ENCODE data around the gene KLHL10.
"Not testable (repeated sequence)": the region's sequence is repeated elsewhere in the genome, so short reads cannot be mapped to it uniquely, and the experiment has no call there.

Gene KLHL10

GRCh38 chr17:41860254-41860931 lies 22.8 kb downstream of the KLHL10 start:
- no peak for DNase-seq

GRCh38 chr17:41863074-41863848 lies 25.6 kb downstream of the KLHL10 start:
- no peak for DNase-seq

- DNase-seq: no peak
Observed at GRCh38 chr17:41864498-41864835, 26.8 kb downstream of the KLHL10 start.

- DNase-seq: peak; percentile 83
Observed at GRCh38 chr17:41864836-41865595, 27.4 kb downstream of the KLHL10 start, which contains the start of gene KLHL11. Gene KLHL11, minus strand, starts transcription at chr17:41865423. Its CDS starts 53 bp downstream, at chr17:41865370.

- no peak for DNase-seq
Observed at GRCh38 chr17:41865596-41865893, 27.9 kb downstream of the KLHL10 start.

- no peak for DNase-seq
Observed at GRCh38 chr17:41868568-41868967, 30.9 kb downstream of the KLHL10 start.

DNA sequence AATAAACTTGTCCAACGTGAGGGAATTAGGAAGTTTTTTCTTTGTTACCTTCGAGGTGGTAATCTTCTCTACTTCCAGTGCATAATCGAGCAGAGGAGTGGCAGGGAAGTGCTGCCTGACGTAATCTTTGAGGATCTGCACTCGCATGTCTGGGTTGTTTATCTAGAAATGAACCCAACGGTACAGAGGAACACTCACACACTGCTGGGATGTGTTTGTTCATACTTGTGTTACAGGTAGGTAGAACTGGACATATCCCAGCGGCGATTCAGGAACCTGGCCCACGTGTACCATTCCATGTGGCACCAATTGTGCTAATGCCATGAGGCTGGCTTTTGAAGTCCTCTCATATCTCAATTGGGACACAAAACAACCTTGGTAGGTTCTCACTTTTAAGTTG lies 31.8 kb downstream of the KLHL10 start:
- no peak for DNase-seq

DNA sequence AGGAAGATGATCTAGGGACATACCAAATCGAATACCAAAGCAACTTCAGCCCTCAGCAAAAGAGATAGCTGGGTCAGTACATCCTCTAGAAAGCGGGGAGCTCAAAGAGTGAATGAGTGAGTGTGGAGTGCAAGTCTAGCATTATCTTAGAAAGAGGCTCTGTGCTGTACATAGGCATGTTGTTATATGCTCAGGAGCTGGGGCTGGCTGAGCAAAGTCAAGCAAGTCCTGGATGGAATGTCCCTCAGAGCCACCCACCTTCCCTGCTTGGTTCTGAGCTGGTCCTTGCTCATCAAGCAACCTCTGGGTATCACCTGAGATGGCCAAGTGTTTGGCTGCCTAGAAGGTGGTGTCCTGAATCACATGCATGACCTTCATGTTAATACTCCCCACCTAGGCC lies 32.5 kb downstream of the KLHL10 start:
- DNase-seq: no peak

DNA sequence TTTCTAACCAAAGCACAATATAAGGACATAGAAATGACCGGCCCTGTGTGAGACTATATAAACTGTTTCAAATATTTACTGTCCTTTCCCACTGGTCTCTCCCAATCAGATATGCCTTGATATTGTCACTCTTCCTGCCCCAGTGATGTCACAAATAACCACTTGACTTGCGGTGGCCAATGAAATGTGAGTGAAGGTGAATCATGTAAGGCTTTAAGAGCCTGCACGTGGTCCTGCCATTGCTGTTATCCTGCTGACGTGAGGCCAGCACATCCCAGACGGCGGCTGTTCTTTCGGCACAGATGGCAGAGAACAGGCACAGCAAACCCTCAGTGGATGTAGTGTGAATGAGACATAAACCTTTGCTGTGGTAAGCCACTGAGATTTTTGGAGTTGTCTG lies 33.0 kb downstream of the KLHL10 start:
- DNase-seq: no peak

GRCh38 chr17:41871789-41872188 lies 34.2 kb downstream of the KLHL10 start:
- no peak for DNase-seq

GRCh38 chr17:41873559-41874292 lies 36.1 kb downstream of the KLHL10 start:
- DNase-seq: no peak

DNA sequence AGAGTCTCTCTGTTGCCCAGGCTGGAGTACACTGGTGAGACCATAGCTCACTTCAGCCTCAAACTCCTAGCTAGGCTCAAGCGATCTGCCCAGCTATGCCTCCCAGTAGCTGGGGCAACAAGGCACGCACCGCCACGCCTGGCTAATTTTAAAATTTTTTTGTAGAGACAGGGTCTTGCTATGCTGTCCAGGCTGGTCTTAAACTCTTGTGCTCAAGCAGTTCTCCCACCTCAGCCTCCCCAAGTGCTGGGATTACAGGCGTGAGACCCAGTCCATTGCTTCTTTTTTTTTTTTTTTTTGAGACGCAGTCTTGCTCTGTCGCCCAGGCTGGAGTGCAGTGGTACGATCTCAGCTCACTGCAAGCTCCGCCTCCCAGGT lies 36.7 kb downstream of the KLHL10 start:
- DNase-seq: not testable (repeated sequence)

- no peak for DNase-seq
Observed at GRCh38 chr17:41880130-41880529, 42.5 kb downstream of the KLHL10 start.

- no peak for DNase-seq
Observed at GRCh38 chr17:41882756-41883155, 45.1 kb downstream of the KLHL10 start.

- DNase-seq: no peak
Observed at GRCh38 chr17:41885733-41886132, 48.1 kb downstream of the KLHL10 start.

- no peak for DNase-seq
Observed at GRCh38 chr17:41888332-41888965, 50.8 kb downstream of the KLHL10 start.

GRCh38 chr17:41891135-41892020 lies 53.8 kb downstream of the KLHL10 start:
- DNase-seq: no peak

DNA sequence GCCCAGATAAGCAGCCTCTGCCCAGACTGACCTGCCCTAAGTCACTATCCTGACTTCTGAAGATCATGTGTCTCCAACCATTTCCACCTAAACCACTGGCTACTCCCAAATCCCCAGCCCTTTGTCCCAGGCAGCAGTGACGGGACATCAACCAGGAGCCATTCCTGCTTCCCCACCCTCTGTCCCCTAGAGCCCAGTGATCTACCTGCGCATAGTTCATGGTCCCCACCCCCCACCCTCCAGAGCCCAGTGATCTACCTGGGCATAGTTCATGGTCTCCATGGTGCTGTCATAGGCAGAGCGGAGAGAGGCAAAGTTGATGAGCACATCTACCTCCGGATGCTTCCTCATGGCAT lies 54.4 kb downstream of the KLHL10 start:
- no peak for DNase-seq

DNA sequence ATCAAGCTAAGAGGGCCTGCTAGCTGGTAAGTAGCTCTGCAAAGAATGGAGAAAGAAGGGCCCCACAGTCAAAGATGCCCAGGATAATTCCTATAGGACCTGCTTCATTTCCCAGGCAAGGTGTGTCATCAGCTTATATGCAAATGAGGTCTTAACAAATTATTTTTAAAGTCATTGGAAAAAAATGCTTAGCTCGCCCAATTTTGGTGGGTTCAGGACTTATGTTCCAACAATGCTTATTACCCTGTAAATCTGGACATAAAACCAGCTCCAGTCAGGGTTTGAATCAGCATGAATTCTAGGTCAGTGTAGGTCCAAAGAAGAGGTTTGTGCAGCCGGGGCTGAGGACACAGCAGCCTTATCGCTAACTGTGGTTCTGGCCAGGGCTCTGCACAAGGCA lies 55.8 kb downstream of the KLHL10 start:
- no peak for DNase-seq

GRCh38 chr17:41894791-41895331 lies 57.2 kb downstream of the KLHL10 start:
- no peak for DNase-seq

- DNase-seq: no peak
Observed at GRCh38 chr17:41895617-41896016, 58.0 kb downstream of the KLHL10 start.

GRCh38 chr17:41896726-41897125 lies 59.1 kb downstream of the KLHL10 start:
- DNase-seq: no peak

All from effector CD4-positive, alpha-beta T cell (primary cell).